GM21825 (cell line): ENCODE results near the gene RFPL3.

ENCODE experiments used
- ATAC-seq: cut with Tn5 transposase; IDR thresholded peaks from one replicate; pipeline ENCODE4 v1.9.1; 2021; ENCODE audit warnings: mild to moderate bottlenecking, moderate library complexity; ENCODE audit not compliant: unreplicated experiment

RFPL3 gene

GRCh38 chr22:32410459-32410858 is 52.8 kb downstream of the RFPL3 start:
- no peak for ATAC-seq
